GM12878 (cell line): ENCODE measurements around the gene SIK2. TPM values are rescaled to one million over a fixed set of nuclear protein-coding genes. Genes with fewer than 3 reads are reported as not detected.

Experiments used
- ATAC-seq: fragments of 200-7000 bp; cut with Tn5 transposase; 3 replicates; pipeline ENCODE4 v1.9.1; 2020; ENCODE audit warnings: mild to moderate bottlenecking, moderate library complexity
- BruUV-seq: library from RNA; stranded (reverse); fragments of 400-500 nt; replicated peaks from 2 replicates; lab custom pipeline; 2021; lab: Mats Ljungman, UMichigan
- CTCF ChIA-PET: fragments of 300-600 bp; sonication (Branson Sonifier 250); formaldehyde crosslinking; extraction: SDS; loops from one replicate; lab custom pipeline; 2021; ENCODE audit warnings: inconsistent platforms; lab: Yijun Ruan, JAX
- POLR2A ChIA-PET: fragments of 350-600 bp; formaldehyde crosslinking; extraction: SDS; loops from one replicate; lab custom pipeline; 2021; ENCODE audit warnings: inconsistent platforms; lab: Charles Lee
- RAD21 ChIA-PET: fragments of 300-600 bp; sonication (Branson Sonifier 250); formaldehyde crosslinking; loops from one replicate; lab custom pipeline; 2023; ENCODE audit warnings: antibody characterized with exemption; ENCODE audit not compliant: unreplicated experiment; lab: Charles Lee
- SMC1A ChIA-PET: fragments of 300-600 bp; sonication (Branson Sonifier 250); formaldehyde crosslinking; loops from one replicate; lab custom pipeline; 2023; ENCODE audit not compliant: unreplicated experiment, uncharacterized antibody; lab: Charles Lee
- DNase-seq: peaks from one replicate; pipeline ENCODE4 v3.0.0-alpha.2; 2011; ENCODE audit warnings: low read depth, low spot score
- FAIRE-seq: peaks from 3 replicates; lab custom pipeline; 2011; peaks lifted over from hg19 to GRCh38; lab: Jason Lieb, UNC
- H2AFZ ChIP-seq: 2 replicates; pipeline ENCODE4 v1.6.0; 2011; ENCODE audit warnings: low read depth, low read length, control low read depth; ENCODE audit not compliant: control insufficient read depth
- H3K27ac ChIP-seq: 2 replicates; pipeline ENCODE4 v1.5.1; 2011; ENCODE audit warnings: control low read depth; ENCODE audit not compliant: control insufficient read depth, insufficient read depth
- H3K27me3 ChIP-seq, 2 experiments: replicated peaks in 1 of 2; 2 replicates each; pipeline versions ENCODE4 v1.6.0 to v1.6.1; 2011; ENCODE audit warnings: low read length in 1 of 2; ENCODE audit not compliant: control insufficient read depth in 2 of 2, insufficient read depth in 2 of 2
- H3K36me3 ChIP-seq, 2 experiments: 2 replicates each; pipeline ENCODE4 v1.5.1; 2011; ENCODE audit warnings: low read length in 1 of 2; ENCODE audit not compliant: control insufficient read depth in 2 of 2, insufficient read depth in 2 of 2
- H3K4me1 ChIP-seq: 2 replicates; pipeline ENCODE4 v1.6.1; 2011; ENCODE audit warnings: mild to moderate bottlenecking, low read length, moderate library complexity, mixed read lengths; ENCODE audit not compliant: control insufficient read depth, insufficient read depth
- H3K4me2 ChIP-seq: 2 replicates; pipeline ENCODE4 v1.6.0; 2011; ENCODE audit warnings: control low read depth; ENCODE audit not compliant: control insufficient read depth, insufficient read depth
- H3K4me3 ChIP-seq: fragments of 200-600 bp; sonication (generic); 2 replicates; pipeline ENCODE4 v1.5.1; 2016
- H3K79me2 ChIP-seq: 2 replicates; pipeline ENCODE4 v1.6.0; 2011; ENCODE audit warnings: low read length; ENCODE audit not compliant: control insufficient read depth, insufficient read depth
- H3K9ac ChIP-seq: 2 replicates; pipeline ENCODE4 v1.8.0; 2011; ENCODE audit warnings: low read length, control low read depth, mixed read lengths; ENCODE audit not compliant: control insufficient read depth, insufficient read depth
- H3K9me3 ChIP-seq: replicated peaks from 3 replicates; pipeline ENCODE4 v1.5.1; 2011; ENCODE audit warnings: mild to moderate bottlenecking, low read length; ENCODE audit not compliant: control insufficient read depth, insufficient read depth
- H4K20me1 ChIP-seq: 2 replicates; pipeline ENCODE4 v1.6.0; 2011; ENCODE audit not compliant: control insufficient read depth, insufficient read depth
- CHD4 ChIP-seq: fragments of 200-600 bp; sonication (generic); IDR thresholded peaks from 2 replicates; pipeline ENCODE4 v1.6.1; 2016; ENCODE audit warnings: mild to moderate bottlenecking
- EGR1 ChIP-seq, 2 experiments: IDR thresholded peaks; 1 replicate in 1 of 2; 2 replicates in 1 of 2; pipeline ENCODE4 v1.6.1; 2011 to 2012; ENCODE audit warnings: low read depth in 2 of 2, low read length in 2 of 2, borderline replicate concordance in 1 of 2, mild to moderate bottlenecking in 1 of 2, moderate library complexity in 1 of 2
- IKZF2 ChIP-seq, 2 experiments: fragments of 450-650 bp; IDR thresholded peaks; 2 replicates each; pipeline ENCODE4 v1.6.1; 2017; ENCODE audit warnings: mild to moderate bottlenecking in 2 of 2, moderate library complexity in 2 of 2
- MEF2B ChIP-seq: fragments of 450-650 bp; IDR thresholded peaks from 2 replicates; pipeline ENCODE4 v1.6.1; 2018; ENCODE audit warnings: mild to moderate bottlenecking, moderate library complexity; ENCODE audit not compliant: partially characterized antibody, poor library complexity, severe bottlenecking
- PML ChIP-seq: IDR thresholded peaks from 2 replicates; pipeline ENCODE4 v1.6.1; 2012; ENCODE audit warnings: low read length, inconsistent platforms
- POLR2AphosphoS5 ChIP-seq: IDR thresholded peaks from 2 replicates; pipeline ENCODE4 v1.6.1; 2011; ENCODE audit warnings: mild to moderate bottlenecking, low read length, inconsistent platforms
- RUNX3 ChIP-seq: IDR thresholded peaks from 2 replicates; pipeline ENCODE4 v1.6.1; 2012; ENCODE audit warnings: low read length, inconsistent platforms
- SREBF2 ChIP-seq: IDR thresholded peaks from 2 replicates; pipeline ENCODE4 v1.6.1; 2012; ENCODE audit warnings: mild to moderate bottlenecking, low read length
- YBX1 ChIP-seq: fragments of 450-650 bp; IDR thresholded peaks from 2 replicates; pipeline ENCODE4 v1.6.1; 2016; ENCODE audit warnings: antibody characterized with exemption
- ZBED1 ChIP-seq: IDR thresholded peaks from 2 replicates; pipeline ENCODE4 v1.6.1; 2016; ENCODE audit warnings: borderline replicate concordance
- ZNF622 ChIP-seq: fragments of 450-650 bp; IDR thresholded peaks from 2 replicates; pipeline ENCODE4 v1.6.1; 2017; ENCODE audit warnings: mild to moderate bottlenecking, inconsistent platforms
- WGBS: methylation state at CpG from one replicate; pipeline ENCODE4 v1.1.6; 2016; ENCODE audit warnings: low lambda C conversion rate; ENCODE audit not compliant: insufficient replicate concordance, insufficient coverage; ENCODE audit errors: missing lambda C conversion rate; 5-methylcytosine and 5-hydroxymethylcytosine counted together
- in situ Hi-C: fragments of 300-500 bp; cut with MboI; formaldehyde crosslinking; loops from 9 replicates; pipeline ENCODE4 v1.14.3; 2018; ENCODE audit warnings: mixed read lengths
- intact Hi-C: fragments of 100-400 bp; cut with micrococcal nuclease; formaldehyde crosslinking; loops from one replicate; pipeline ENCODE4 v1.14.2; 2022; ENCODE audit not compliant: unreplicated experiment
- polyA plus RNA-seq, 11 experiments: library from polyadenylated mRNA; depleted of rRNA in 4 of 11; unstranded in 6 of 11; stranded (reverse) in 5 of 11; fragments of >200 nt; fragmentation: Nextera tagmentation in 4 of 11; fragmentation: Illumina TruSeq in 1 of 11; extraction: Ambion mirVana in 4 of 11; extraction: Trizol in 1 of 11; gene quantifications; 1 replicate in 1 of 11; 2 replicates in 10 of 11; pipeline versions ENCODE4 v1.2.1 to v1.2.3, GENCODE V29; 2011 to 2016; ENCODE audit warnings: inconsistent platforms in 2 of 11, missing spikeins in 2 of 11, low read depth in 1 of 11
- total RNA-seq, 4 experiments: library from RNA; depleted of rRNA in 3 of 4; stranded (reverse); fragments of >200 nt in 3 of 4; fragmentation: Illumina TruSeq in 1 of 4; extraction: Trizol in 1 of 4; gene quantifications; 2 replicates each; pipeline versions ENCODE4 v1.2.1 to v1.2.3, GENCODE V29; 2013 to 2021
- TF ChIP-seq, protein P1 (sequence below): fragments of 450-650 bp; conservative IDR thresholded peaks from 2 replicates; pipeline ENCODE4 v1.6.1; 2017; ENCODE audit warnings: mild to moderate bottlenecking, moderate library complexity
- TF ChIP-seq, protein P2 (sequence below): IDR thresholded peaks from 2 replicates; pipeline ENCODE4 v1.6.1; 2012; ENCODE audit warnings: improper control_type of control experiment, low read depth, low read length; ENCODE audit not compliant: insufficient replicate concordance
- TF ChIP-seq, protein P3 (sequence below): fragments of 450-650 bp; IDR thresholded peaks from 2 replicates; pipeline ENCODE4 v1.6.1; 2018; ENCODE audit warnings: mild to moderate bottlenecking, low read depth, moderate library complexity; ENCODE audit not compliant: partially characterized antibody
- TF ChIP-seq, protein P4 (sequence below): IDR thresholded peaks from 2 replicates; pipeline ENCODE4 v1.6.1; 2012; ENCODE audit warnings: low read depth, low read length, improper control_type of control experiment

Gene SIK2
- total and polyA plus RNA-seq, 10 of the 15 experiments (the other 5 are each of a cell fraction or from before 2014, with no cell fraction given) = 0.97 to 14.2 (median 4.5) TPM

DNA sequence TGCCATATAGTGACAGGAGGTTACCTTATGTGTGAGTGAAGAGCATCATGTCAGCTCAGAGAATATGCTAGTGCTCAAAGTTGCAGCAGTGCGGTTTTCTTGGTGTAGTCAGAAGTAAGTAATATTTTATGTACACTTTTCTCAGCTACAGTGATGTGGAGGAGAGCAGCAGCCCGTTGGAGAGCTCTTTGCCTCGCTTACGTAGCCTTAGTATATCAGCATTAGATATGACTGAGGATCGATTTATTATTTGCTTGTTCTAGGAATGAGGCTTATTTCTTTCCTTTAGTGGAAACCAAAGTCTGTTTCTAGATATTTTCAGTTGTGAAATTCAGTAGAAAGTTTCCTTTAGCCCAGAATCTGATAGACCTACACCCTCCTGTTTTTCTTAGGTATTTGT is 100.4 kb downstream of the SIK2 start:
- ChIA-PET RAD21 (no interaction called here), CTCF (interaction anchor here (1.4 kb wide), 1 partner anchor 116 kb away, joined by 4 read pairs; no protein-coding TSS in a partner anchor), POLR2A (no interaction called here), SMC1A (no interaction called here)
- peaks cover 7% of the 10 kb centered on the region for H3K4me1 ChIP-seq
- no peaks in the 10 kb centered on the region for H3K27me3 ChIP-seq
- intact Hi-C loops = no loop called here
- H4K20me1 ChIP-seq = no peaks in the 10 kb centered on the region
- no peak overlapping the region for H3K4me3 ChIP-seq
- no TSS peak for BruUV-seq
- ATAC-seq = no peak
- no peak overlapping the region for H3K27ac ChIP-seq
- no peak overlapping the region for H2AFZ ChIP-seq
- no peaks in the 10 kb centered on the region for H3K79me2 ChIP-seq
- in situ Hi-C loops = no loop called here
- no peak overlapping the region for H3K9ac ChIP-seq
- peaks cover 0 to 14% of the 10 kb centered on the region in 2 experiments; a peak in 3 of 4 replicates for H3K36me3 ChIP-seq
- H3K9me3 ChIP-seq = no peaks in the 10 kb centered on the region
- 95% methylated on average over 5 of the region's 5 CpGs for WGBS
- FAIRE-seq = no peak
- H3K4me2 ChIP-seq = no peak overlapping the region
- DNase-seq = no peak
- TF ChIP-seq ZNF622 (no peak), YBX1 (no peak), SREBF2 (no peak), ZBED1 (no peak), POLR2AphosphoS5 (no peak), EGR1 (IDR thresholded peaks at IDR 0.05; ENCODE audit: borderline replicate concordance in 1 of 2, low read depth in 2 of 2, low read length in 2 of 2) (no peak), RUNX3 (no peak), PML (no peak), MEF2B (no peak), CHD4 (no peak), IKZF2 (IDR thresholded peaks at IDR 0.05) (no peak)
- TF ChIP-seq, protein P1, sequence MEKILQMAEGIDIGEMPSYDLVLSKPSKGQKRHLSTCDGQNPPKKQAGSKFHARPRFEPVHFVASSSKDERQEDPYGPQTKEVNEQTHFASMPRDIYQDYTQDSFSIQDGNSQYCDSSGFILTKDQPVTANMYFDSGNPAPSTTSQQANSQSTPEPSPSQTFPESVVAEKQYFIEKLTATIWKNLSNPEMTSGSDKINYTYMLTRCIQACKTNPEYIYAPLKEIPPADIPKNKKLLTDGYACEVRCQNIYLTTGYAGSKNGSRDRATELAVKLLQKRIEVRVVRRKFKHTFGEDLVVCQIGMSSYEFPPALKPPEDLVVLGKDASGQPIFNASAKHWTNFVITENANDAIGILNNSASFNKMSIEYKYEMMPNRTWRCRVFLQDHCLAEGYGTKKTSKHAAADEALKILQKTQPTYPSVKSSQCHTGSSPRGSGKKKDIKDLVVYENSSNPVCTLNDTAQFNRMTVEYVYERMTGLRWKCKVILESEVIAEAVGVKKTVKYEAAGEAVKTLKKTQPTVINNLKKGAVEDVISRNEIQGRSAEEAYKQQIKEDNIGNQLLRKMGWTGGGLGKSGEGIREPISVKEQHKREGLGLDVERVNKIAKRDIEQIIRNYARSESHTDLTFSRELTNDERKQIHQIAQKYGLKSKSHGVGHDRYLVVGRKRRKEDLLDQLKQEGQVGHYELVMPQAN = no peak
- TF ChIP-seq, protein P2, sequence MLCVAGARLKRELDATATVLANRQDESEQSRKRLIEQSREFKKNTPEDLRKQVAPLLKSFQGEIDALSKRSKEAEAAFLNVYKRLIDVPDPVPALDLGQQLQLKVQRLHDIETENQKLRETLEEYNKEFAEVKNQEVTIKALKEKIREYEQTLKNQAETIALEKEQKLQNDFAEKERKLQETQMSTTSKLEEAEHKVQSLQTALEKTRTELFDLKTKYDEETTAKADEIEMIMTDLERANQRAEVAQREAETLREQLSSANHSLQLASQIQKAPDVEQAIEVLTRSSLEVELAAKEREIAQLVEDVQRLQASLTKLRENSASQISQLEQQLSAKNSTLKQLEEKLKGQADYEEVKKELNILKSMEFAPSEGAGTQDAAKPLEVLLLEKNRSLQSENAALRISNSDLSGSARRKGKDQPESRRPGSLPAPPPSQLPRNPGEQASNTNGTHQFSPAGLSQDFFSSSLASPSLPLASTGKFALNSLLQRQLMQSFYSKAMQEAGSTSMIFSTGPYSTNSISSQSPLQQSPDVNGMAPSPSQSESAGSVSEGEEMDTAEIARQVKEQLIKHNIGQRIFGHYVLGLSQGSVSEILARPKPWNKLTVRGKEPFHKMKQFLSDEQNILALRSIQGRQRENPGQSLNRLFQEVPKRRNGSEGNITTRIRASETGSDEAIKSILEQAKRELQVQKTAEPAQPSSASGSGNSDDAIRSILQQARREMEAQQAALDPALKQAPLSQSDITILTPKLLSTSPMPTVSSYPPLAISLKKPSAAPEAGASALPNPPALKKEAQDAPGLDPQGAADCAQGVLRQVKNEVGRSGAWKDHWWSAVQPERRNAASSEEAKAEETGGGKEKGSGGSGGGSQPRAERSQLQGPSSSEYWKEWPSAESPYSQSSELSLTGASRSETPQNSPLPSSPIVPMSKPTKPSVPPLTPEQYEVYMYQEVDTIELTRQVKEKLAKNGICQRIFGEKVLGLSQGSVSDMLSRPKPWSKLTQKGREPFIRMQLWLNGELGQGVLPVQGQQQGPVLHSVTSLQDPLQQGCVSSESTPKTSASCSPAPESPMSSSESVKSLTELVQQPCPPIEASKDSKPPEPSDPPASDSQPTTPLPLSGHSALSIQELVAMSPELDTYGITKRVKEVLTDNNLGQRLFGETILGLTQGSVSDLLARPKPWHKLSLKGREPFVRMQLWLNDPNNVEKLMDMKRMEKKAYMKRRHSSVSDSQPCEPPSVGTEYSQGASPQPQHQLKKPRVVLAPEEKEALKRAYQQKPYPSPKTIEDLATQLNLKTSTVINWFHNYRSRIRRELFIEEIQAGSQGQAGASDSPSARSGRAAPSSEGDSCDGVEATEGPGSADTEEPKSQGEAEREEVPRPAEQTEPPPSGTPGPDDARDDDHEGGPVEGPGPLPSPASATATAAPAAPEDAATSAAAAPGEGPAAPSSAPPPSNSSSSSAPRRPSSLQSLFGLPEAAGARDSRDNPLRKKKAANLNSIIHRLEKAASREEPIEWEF = no peak
- TF ChIP-seq, protein P3, sequence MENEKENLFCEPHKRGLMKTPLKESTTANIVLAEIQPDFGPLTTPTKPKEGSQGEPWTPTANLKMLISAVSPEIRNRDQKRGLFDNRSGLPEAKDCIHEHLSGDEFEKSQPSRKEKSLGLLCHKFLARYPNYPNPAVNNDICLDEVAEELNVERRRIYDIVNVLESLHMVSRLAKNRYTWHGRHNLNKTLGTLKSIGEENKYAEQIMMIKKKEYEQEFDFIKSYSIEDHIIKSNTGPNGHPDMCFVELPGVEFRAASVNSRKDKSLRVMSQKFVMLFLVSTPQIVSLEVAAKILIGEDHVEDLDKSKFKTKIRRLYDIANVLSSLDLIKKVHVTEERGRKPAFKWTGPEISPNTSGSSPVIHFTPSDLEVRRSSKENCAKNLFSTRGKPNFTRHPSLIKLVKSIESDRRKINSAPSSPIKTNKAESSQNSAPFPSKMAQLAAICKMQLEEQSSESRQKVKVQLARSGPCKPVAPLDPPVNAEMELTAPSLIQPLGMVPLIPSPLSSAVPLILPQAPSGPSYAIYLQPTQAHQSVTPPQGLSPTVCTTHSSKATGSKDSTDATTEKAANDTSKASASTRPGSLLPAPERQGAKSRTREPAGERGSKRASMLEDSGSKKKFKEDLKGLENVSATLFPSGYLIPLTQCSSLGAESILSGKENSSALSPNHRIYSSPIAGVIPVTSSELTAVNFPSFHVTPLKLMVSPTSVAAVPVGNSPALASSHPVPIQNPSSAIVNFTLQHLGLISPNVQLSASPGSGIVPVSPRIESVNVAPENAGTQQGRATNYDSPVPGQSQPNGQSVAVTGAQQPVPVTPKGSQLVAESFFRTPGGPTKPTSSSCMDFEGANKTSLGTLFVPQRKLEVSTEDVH = no peak
- TF ChIP-seq, protein P4, sequence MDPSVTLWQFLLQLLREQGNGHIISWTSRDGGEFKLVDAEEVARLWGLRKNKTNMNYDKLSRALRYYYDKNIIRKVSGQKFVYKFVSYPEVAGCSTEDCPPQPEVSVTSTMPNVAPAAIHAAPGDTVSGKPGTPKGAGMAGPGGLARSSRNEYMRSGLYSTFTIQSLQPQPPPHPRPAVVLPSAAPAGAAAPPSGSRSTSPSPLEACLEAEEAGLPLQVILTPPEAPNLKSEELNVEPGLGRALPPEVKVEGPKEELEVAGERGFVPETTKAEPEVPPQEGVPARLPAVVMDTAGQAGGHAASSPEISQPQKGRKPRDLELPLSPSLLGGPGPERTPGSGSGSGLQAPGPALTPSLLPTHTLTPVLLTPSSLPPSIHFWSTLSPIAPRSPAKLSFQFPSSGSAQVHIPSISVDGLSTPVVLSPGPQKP = no peak
